ES-I3 (cell line): ENCODE measurements around the gene CLMP.
"Not testable (repeated sequence)": the region's sequence is repeated elsewhere in the genome, so short reads cannot be mapped to it uniquely, and the experiment has no call there.

Experiments
- H3K36me3 ChIP-seq: 2 replicates; pipeline ENCODE4 v1.6.1; 2013; ENCODE audit warnings: mild to moderate bottlenecking, low read length, control low read depth, moderate library complexity; ENCODE audit not compliant: insufficient read depth
- H3K4me1 ChIP-seq: 2 replicates; pipeline ENCODE4 v1.6.1; 2013; ENCODE audit warnings: mild to moderate bottlenecking, control low read depth, low read length; ENCODE audit not compliant: insufficient read depth
- H3K9ac ChIP-seq: 2 replicates; pipeline ENCODE4 v1.6.1; 2013; ENCODE audit warnings: low read depth, mild to moderate bottlenecking, low read length, moderate library complexity
- H3K9me3 ChIP-seq: 2 replicates; pipeline ENCODE4 v1.6.1; 2013; ENCODE audit warnings: mild to moderate bottlenecking, low read length, moderate library complexity; ENCODE audit not compliant: control insufficient read depth, insufficient read depth

The CLMP gene

GRCh38 chr11:123135863-123136446 is 59.1 kb downstream of the CLMP start:
- no peaks in the 10 kb centered on the region for H3K9me3 ChIP-seq

GRCh38 chr11:123132881-123133280 is 62.2 kb downstream of the CLMP start:
- no peaks in the 10 kb centered on the region for H3K9me3 ChIP-seq
- peaks cover 3% of the 10 kb centered on the region; the same call in 1 of the 2 replicates for H3K4me1 ChIP-seq
- H3K36me3 ChIP-seq: no peaks in the 10 kb centered on the region

More at GRCh38 chr11:123135863-123136446, 59.1 kb downstream of the CLMP start:
- no peak overlapping the region for H3K9ac ChIP-seq
- peaks cover 7% of the 10 kb centered on the region for H3K4me1 ChIP-seq
- H3K36me3 ChIP-seq: no peaks in the 10 kb centered on the region

GRCh38 chr11:123132034-123132766 is 62.8 kb downstream of the CLMP start:
- H3K36me3 ChIP-seq, H3K4me1 ChIP-seq, H3K9ac ChIP-seq, H3K9me3 ChIP-seq: not testable (repeated sequence)

More at GRCh38 chr11:123132881-123133280, 62.2 kb downstream of the CLMP start:
- H3K9ac ChIP-seq: no peak overlapping the region

- Histone ChIP-seq H3K4me1 (no peaks in the 10 kb centered on the region; the same call in 1 of the 2 replicates), H3K9me3 (no peaks in the 10 kb centered on the region), H3K9ac (no peak overlapping the region), H3K36me3 (no peaks in the 10 kb centered on the region)
These were observed 65.1 kb downstream of the CLMP start for GRCh38 chr11:123129920-123130319.

- H3K36me3 ChIP-seq: no peaks in the 10 kb centered on the region
- no peak overlapping the region for H3K9ac ChIP-seq
- H3K4me1 ChIP-seq: peaks cover 5% of the 10 kb centered on the region
- H3K9me3 ChIP-seq: no peaks in the 10 kb centered on the region
These were observed 69.9 kb downstream of the CLMP start for GRCh38 chr11:123125169-123125568.

GRCh38 chr11:123122852-123123251 is 72.2 kb downstream of the CLMP start:
- no peak overlapping the region for H3K9ac ChIP-seq
- H3K9me3 ChIP-seq: no peaks in the 10 kb centered on the region
- peaks cover 5% of the 10 kb centered on the region; the same call in 1 of the 2 replicates for H3K4me1 ChIP-seq
- H3K36me3 ChIP-seq: no peaks in the 10 kb centered on the region

GRCh38 chr11:123122341-123122740 is 72.7 kb downstream of the CLMP start:
- peaks cover 5% of the 10 kb centered on the region; the same call in 1 of the 2 replicates for H3K4me1 ChIP-seq
- H3K36me3 ChIP-seq: no peaks in the 10 kb centered on the region
- no peaks in the 10 kb centered on the region for H3K9me3 ChIP-seq
- no peak overlapping the region for H3K9ac ChIP-seq

GRCh38 chr11:123116486-123116885 is 78.6 kb downstream of the CLMP start:
- no peaks in the 10 kb centered on the region for H3K4me1 ChIP-seq
- no peak overlapping the region for H3K9ac ChIP-seq
- no peaks in the 10 kb centered on the region for H3K36me3 ChIP-seq
- peaks cover 10% of the 10 kb centered on the region for H3K9me3 ChIP-seq

- H3K9ac ChIP-seq: no peak overlapping the region
- peaks cover 10% of the 10 kb centered on the region for H3K9me3 ChIP-seq
- no peaks in the 10 kb centered on the region for H3K4me1 ChIP-seq
- H3K36me3 ChIP-seq: no peaks in the 10 kb centered on the region
These were observed 83.6 kb downstream of the CLMP start for GRCh38 chr11:123111465-123111864.

GRCh38 chr11:123110397-123110796 is 84.7 kb downstream of the CLMP start:
- Histone ChIP-seq H3K4me1 (no peaks in the 10 kb centered on the region), H3K36me3 (no peaks in the 10 kb centered on the region), H3K9ac (no peak overlapping the region), H3K9me3 (peaks cover 2% of the 10 kb centered on the region; the same call in 1 of the 2 replicates)

- Histone ChIP-seq H3K9me3 (no peaks in the 10 kb centered on the region), H3K36me3 (no peaks in the 10 kb centered on the region), H3K9ac (no peak overlapping the region), H3K4me1 (no peaks in the 10 kb centered on the region)
These were observed 87.0 kb downstream of the CLMP start for GRCh38 chr11:123107945-123108495.

GRCh38 chr11:123104697-123105096 is 90.4 kb downstream of the CLMP start:
- Histone ChIP-seq H3K9me3 (no peaks in the 10 kb centered on the region), H3K9ac (no peak overlapping the region), H3K36me3 (no peaks in the 10 kb centered on the region), H3K4me1 (no peaks in the 10 kb centered on the region)

GRCh38 chr11:123103326-123103980 is 91.6 kb downstream of the CLMP start:
- no peaks in the 10 kb centered on the region for H3K4me1 ChIP-seq
- no peaks in the 10 kb centered on the region for H3K9me3 ChIP-seq
- no peaks in the 10 kb centered on the region for H3K36me3 ChIP-seq
- no peak overlapping the region for H3K9ac ChIP-seq

- Histone ChIP-seq H3K36me3 (0 out of 2 replicates have a peak, but pooled peaks cover 2% of the 10 kb centered on the region), H3K9ac (no peak overlapping the region), H3K4me1 (no peaks in the 10 kb centered on the region), H3K9me3 (no peaks in the 10 kb centered on the region)
These were observed 94.5 kb downstream of the CLMP start for GRCh38 chr11:123100379-123101085.
